H9 (cell line): ENCODE results near the gene VEGFB. TPM values are rescaled to one million over a fixed set of nuclear protein-coding genes. Genes with fewer than 3 reads are reported as not detected.

Experiments
- DNase-seq: peaks from one replicate; pipeline ENCODE4 v3.0.0-alpha.2; 2017
- H2AFZ ChIP-seq: one replicate; pipeline ENCODE4 v1.6.1; 2013; ENCODE audit warnings: mild to moderate bottlenecking, low read length, control low read depth, moderate library complexity
- H2AK5ac ChIP-seq: 2 replicates; pipeline ENCODE4 v1.6.1; 2013; ENCODE audit warnings: low read length, control low read depth, mixed read lengths; ENCODE audit not compliant: insufficient read length
- H2BK120ac ChIP-seq: one replicate; pipeline ENCODE4 v1.6.1; 2013; ENCODE audit warnings: low read depth, mild to moderate bottlenecking, low read length, control low read depth, inconsistent platforms; ENCODE audit not compliant: poor library complexity, severe bottlenecking
- H2BK12ac ChIP-seq: 2 replicates; pipeline ENCODE4 v1.6.1; 2013; ENCODE audit warnings: low read length, control low read depth, mixed read lengths, low read depth; ENCODE audit not compliant: insufficient read length
- H2BK15ac ChIP-seq: 2 replicates; pipeline ENCODE4 v1.6.1; 2013; ENCODE audit warnings: low read depth, low read length, control low read depth
- H2BK20ac ChIP-seq: one replicate; pipeline ENCODE4 v1.6.1; 2013; ENCODE audit warnings: low read depth, mild to moderate bottlenecking, low read length, control low read depth, inconsistent platforms; ENCODE audit not compliant: poor library complexity, severe bottlenecking
- H2BK5ac ChIP-seq: 2 replicates; pipeline ENCODE4 v1.6.1; 2013; ENCODE audit warnings: low read length, control low read depth, mixed read lengths; ENCODE audit not compliant: insufficient read length
- H3K14ac ChIP-seq: 2 replicates; pipeline ENCODE4 v1.6.1; 2013; ENCODE audit warnings: low read length, control low read depth; ENCODE audit not compliant: insufficient read depth
- H3K18ac ChIP-seq: 2 replicates; pipeline ENCODE4 v1.6.1; 2013; ENCODE audit warnings: low read depth, mild to moderate bottlenecking, mixed read lengths, low read length, control low read depth; ENCODE audit not compliant: insufficient read length
- H3K23ac ChIP-seq: 2 replicates; pipeline ENCODE4 v1.6.1; 2013; ENCODE audit warnings: low read length, control low read depth, mixed read lengths, low read depth; ENCODE audit not compliant: insufficient read length
- H3K23me2 ChIP-seq: 2 replicates; pipeline ENCODE4 v1.6.1; 2013; ENCODE audit warnings: low read depth, mild to moderate bottlenecking, mixed read lengths, low read length, control low read depth; ENCODE audit not compliant: insufficient read length, poor library complexity, severe bottlenecking
- H3K27ac ChIP-seq: 2 replicates; pipeline ENCODE4 v1.5.1; 2013; ENCODE audit warnings: low read length, control low read depth, mixed read lengths, low read depth; ENCODE audit not compliant: insufficient read length
- H3K27me3 ChIP-seq: 2 replicates; pipeline ENCODE4 v1.6.1; 2013; ENCODE audit warnings: low read length, control low read depth, inconsistent platforms; ENCODE audit not compliant: insufficient read depth
- H3K4ac ChIP-seq: 2 replicates; pipeline ENCODE4 v1.6.1; 2013; ENCODE audit warnings: low read depth, mild to moderate bottlenecking, control low read depth, inconsistent platforms, low read length, moderate library complexity
- H3K4me1 ChIP-seq: 2 replicates; pipeline ENCODE4 v1.6.1; 2013; ENCODE audit warnings: low read length, control low read depth, inconsistent platforms; ENCODE audit not compliant: insufficient read depth
- H3K4me2 ChIP-seq: 2 replicates; pipeline ENCODE4 v1.6.1; 2013; ENCODE audit warnings: low read length, control low read depth, mixed read lengths; ENCODE audit not compliant: insufficient read length, insufficient read depth
- H3K56ac ChIP-seq: 2 replicates; pipeline ENCODE4 v1.6.1; 2013; ENCODE audit warnings: low read depth, mild to moderate bottlenecking, mixed read lengths, low read length, control low read depth; ENCODE audit not compliant: insufficient read length
- H3K79me1 ChIP-seq: 2 replicates; pipeline ENCODE4 v1.6.1; 2013; ENCODE audit warnings: low read depth, mild to moderate bottlenecking, moderate library complexity, low read length, control low read depth, inconsistent platforms; ENCODE audit not compliant: insufficient read depth, poor library complexity, severe bottlenecking
- H3K79me2 ChIP-seq: 2 replicates; pipeline ENCODE4 v1.6.1; 2013; ENCODE audit warnings: low read length, control low read depth, inconsistent platforms; ENCODE audit not compliant: insufficient read depth
- H3K9ac ChIP-seq: 2 replicates; pipeline ENCODE4 v1.6.1; 2013; ENCODE audit warnings: low read length, control low read depth, mixed read lengths; ENCODE audit not compliant: insufficient read length; ENCODE audit errors: extremely low read depth
- H3K9me3 ChIP-seq: one replicate; pipeline ENCODE4 v1.6.1; 2013; ENCODE audit warnings: low read depth, low read length, inconsistent platforms; ENCODE audit not compliant: control insufficient read depth
- H3T11ph ChIP-seq: one replicate; pipeline ENCODE4 v1.6.1; 2013; ENCODE audit warnings: mild to moderate bottlenecking, low read length, control low read depth, inconsistent platforms
- H4K20me1 ChIP-seq: one replicate; pipeline ENCODE4 v1.6.1; 2013; ENCODE audit not compliant: control insufficient read depth, insufficient read length, insufficient read depth
- H4K5ac ChIP-seq: 2 replicates; pipeline ENCODE4 v1.6.1; 2013; ENCODE audit warnings: low read depth, mild to moderate bottlenecking, mixed read lengths, low read length, control low read depth; ENCODE audit not compliant: insufficient read length
- H4K8ac ChIP-seq: replicated peaks from 2 replicates; pipeline ENCODE4 v1.6.1; 2013; ENCODE audit warnings: low read length, control low read depth, mixed read lengths, low read depth; ENCODE audit not compliant: insufficient read length
- H4K91ac ChIP-seq: 2 replicates; pipeline ENCODE4 v1.6.1; 2013; ENCODE audit warnings: low read depth, mild to moderate bottlenecking, moderate library complexity, mixed read lengths, low read length, control low read depth; ENCODE audit not compliant: insufficient read length
- H3K27ac Mint-ChIP-seq, 3 experiments: 2 replicates in 2 of 3; 3 replicates in 1 of 3; pipeline ENCODE4 v1.8.0; 2020 to 2021; ENCODE audit warnings: mixed read lengths in 3 of 3, mild to moderate bottlenecking in 1 of 3, moderate library complexity in 1 of 3
- H3K27me3 Mint-ChIP-seq: 2 replicates; pipeline ENCODE4 v1.8.0; 2021; ENCODE audit warnings: low read depth, mild to moderate bottlenecking, moderate library complexity, mixed read lengths
- H3K36me3 Mint-ChIP-seq, 3 experiments: 2 replicates in 2 of 3; 3 replicates in 1 of 3; pipeline ENCODE4 v1.8.0; 2020 to 2021; ENCODE audit warnings: low read depth in 3 of 3, mixed read lengths in 3 of 3; ENCODE audit not compliant: insufficient read depth in 1 of 3
- H3K4me1 Mint-ChIP-seq, 2 experiments: 2 replicates each; pipeline ENCODE4 v1.8.0; 2020; ENCODE audit warnings: mixed read lengths in 2 of 2
- H3K4me3 Mint-ChIP-seq, 2 experiments: 2 replicates in 1 of 2; 3 replicates in 1 of 2; pipeline ENCODE4 v1.8.0; 2020 to 2021; ENCODE audit warnings: mild to moderate bottlenecking in 2 of 2, mixed read lengths in 2 of 2, moderate library complexity in 1 of 2
- H3K9me3 Mint-ChIP-seq, 2 experiments: 2 replicates in 1 of 2; 3 replicates in 1 of 2; pipeline ENCODE4 v1.8.0; 2020; ENCODE audit warnings: mild to moderate bottlenecking in 2 of 2, mixed read lengths in 2 of 2, moderate library complexity in 1 of 2
- CTCF ChIP-seq: fragments of 200-600 bp; sonication (generic); conservative IDR thresholded peaks from 3 replicates; pipeline ENCODE4 v1.8.0; 2021; ENCODE audit warnings: antibody characterized with exemption, mild to moderate bottlenecking
- WGBS: extraction: QIAGEN DNeasy Blood & Tissue Kit; methylation state at CpG from one replicate; pipeline ENCODE4 v1.1.7; 2013; ENCODE audit warnings: missing lambda C conversion rate, low lambda C conversion rate, mixed read lengths; ENCODE audit not compliant: insufficient read length; ENCODE audit errors: extremely low coverage; 5-methylcytosine and 5-hydroxymethylcytosine counted together
- total RNA-seq: library from RNA; stranded (reverse); gene quantifications from 2 replicates; pipeline ENCODE4 v1.2.1, GENCODE V29; 2021

The VEGFB gene
- total RNA-seq, 1 experiment from 2014 or later, result 57.7 TPM

GRCh38 chr11:64253481-64253880 is 19.1 kb downstream of the VEGFB start:
- no peak for DNase-seq
- H3K14ac ChIP-seq, result no peak overlapping the region
- no peak overlapping the region for H3K56ac ChIP-seq

More at GRCh38 chr11:64253481-64253880, 19.1 kb downstream of the VEGFB start:
- Histone ChIP-seq H4K20me1 (no peaks in the 10 kb centered on the region), H3K23me2 (peaks cover 16% of the 10 kb centered on the region), H2BK15ac (no peak overlapping the region), H3K4ac (no peak overlapping the region), H3T11ph (no peak overlapping the region), H2BK20ac (no peak overlapping the region), H3K27me3 (no peaks in the 10 kb centered on the region), H3K27ac (no peak overlapping the region), H2AFZ (no peak overlapping the region), H3K9ac (no peak overlapping the region), H3K4me2 (peak overlapping the region; percentile 19), H2BK120ac (no peak overlapping the region), H4K91ac (no peak overlapping the region), H2BK5ac (no peak overlapping the region), H2BK12ac (no peak overlapping the region), H3K79me1 (peaks cover 3% of the 10 kb centered on the region), H3K9me3 (no peaks in the 10 kb centered on the region), H3K23ac (no peak overlapping the region), H3K18ac (no peak overlapping the region), H4K8ac (no peak overlapping the region), H2AK5ac (no peak overlapping the region), H3K4me1 (peaks cover 9% of the 10 kb centered on the region; the same call in 1 of the 2 replicates), H4K5ac (no peak overlapping the region), H3K79me2 (no peaks in the 10 kb centered on the region; the same call in 1 of the 2 replicates)
- H3K9me3 Mint-ChIP-seq, result no peaks in the 10 kb centered on the region
- peaks cover 24 to 44% (median 37%) of the 10 kb centered on the region in 3 experiments; a peak in 6 of 7 replicates for H3K36me3 Mint-ChIP-seq
- H3K4me1 Mint-ChIP-seq, result peaks cover 26 to 36% of the 10 kb centered on the region in 2 experiments
- WGBS, result no CpG with 5 or more reads among the region's 5 CpGs
- no peaks in the 10 kb centered on the region for H3K27me3 Mint-ChIP-seq
- H3K27ac Mint-ChIP-seq, result peak overlapping the region; percentile 34 to 86 (median 76); a peak in 3 of 7 replicates
- TF ChIP-seq CTCF, result no peak
- peak overlapping the region; percentile 85 to 98; a peak in 4 of 5 replicates for H3K4me3 Mint-ChIP-seq
